Liver (tissue), 9 donors: Measurements from ENCODE around the gene HSD17B3. TPM values are rescaled to one million over a fixed set of nuclear protein-coding genes. Genes with fewer than 3 reads are reported as not detected.

Experiments
- DNase-seq: peaks from one replicate; pipeline ENCODE4 v3.0.0-alpha.2; 2017; ENCODE audit warnings: low spot score
- H3K27ac ChIP-seq, 2 donors: one replicate each; pipeline ENCODE4 v1.7.0; 2013; ENCODE audit warnings: inconsistent platforms in 2 of 2, low read length in 2 of 2, control low read depth in 1 of 2, low read depth in 1 of 2, mild to moderate bottlenecking in 1 of 2
- H3K27me3 ChIP-seq, 4 donors: one replicate each; pipeline versions ENCODE4 v1.6.1 to v1.7.0; 2013; ENCODE audit warnings: low read length in 3 of 4, inconsistent platforms in 1 of 4, mild to moderate bottlenecking in 1 of 4, moderate library complexity in 1 of 4; ENCODE audit not compliant: control insufficient read depth in 4 of 4, insufficient read depth in 4 of 4
- H3K36me3 ChIP-seq, 4 donors: one replicate each; pipeline versions ENCODE4 v1.6.1 to v1.7.0; 2013; ENCODE audit warnings: low read length in 3 of 4, mild to moderate bottlenecking in 3 of 4, low read depth in 1 of 4, moderate library complexity in 1 of 4; ENCODE audit not compliant: control insufficient read depth in 4 of 4, insufficient read depth in 3 of 4
- H3K4me1 ChIP-seq, 4 donors: one replicate each; pipeline versions ENCODE4 v1.6.1 to v1.7.0; 2013; ENCODE audit warnings: low read length in 3 of 4, mild to moderate bottlenecking in 3 of 4, moderate library complexity in 1 of 4; ENCODE audit not compliant: control insufficient read depth in 4 of 4, insufficient read depth in 4 of 4
- H3K4me3 ChIP-seq, 3 donors: one replicate each; pipeline versions ENCODE4 v1.6.1 to v1.7.0; 2013; ENCODE audit warnings: low read length in 3 of 3, control low read depth in 1 of 3, low read depth in 1 of 3, mild to moderate bottlenecking in 1 of 3
- H3K9ac ChIP-seq, 2 donors: one replicate each; pipeline ENCODE4 v1.7.0; 2013; ENCODE audit warnings: low read length in 2 of 2, mild to moderate bottlenecking in 2 of 2, moderate library complexity in 2 of 2, control low read depth in 1 of 2, low read depth in 1 of 2
- H3K9me3 ChIP-seq, 4 donors: one replicate each; pipeline versions ENCODE4 v1.6.1 to v1.7.0; 2013; ENCODE audit warnings: low read length in 3 of 4; ENCODE audit not compliant: control insufficient read depth in 4 of 4
- EGR1 ChIP-seq, 2 donors: IDR thresholded peaks; 2 replicates each; pipeline ENCODE4 v1.6.1; 2016 to 2018; ENCODE audit warnings: antibody characterized with exemption in 2 of 2, low read depth in 2 of 2
- FOXA2 ChIP-seq: IDR thresholded peaks from 2 replicates; pipeline ENCODE4 v1.6.1; 2016; ENCODE audit warnings: antibody characterized with exemption
- GABPA ChIP-seq, 2 donors: IDR thresholded peaks in 1 of 2; conservative IDR thresholded peaks in 1 of 2; 2 replicates each; pipeline ENCODE4 v1.6.1; 2016; ENCODE audit warnings: antibody characterized with exemption in 2 of 2, mild to moderate bottlenecking in 1 of 2, moderate library complexity in 1 of 2
- HNF4G ChIP-seq: IDR thresholded peaks from 2 replicates; pipeline ENCODE4 v1.6.1; 2016; ENCODE audit warnings: antibody characterized with exemption
- JUND ChIP-seq, 2 donors: IDR thresholded peaks; 2 replicates each; pipeline ENCODE4 v1.6.1; 2016; ENCODE audit warnings: antibody characterized with exemption in 2 of 2
- NR2F2 ChIP-seq: IDR thresholded peaks from 2 replicates; pipeline ENCODE4 v1.6.1; 2016; ENCODE audit warnings: antibody characterized with exemption
- RAD21 ChIP-seq, 2 donors: IDR thresholded peaks; 2 replicates each; pipeline ENCODE4 v1.6.1; 2016; ENCODE audit warnings: antibody characterized with exemption in 2 of 2, mild to moderate bottlenecking in 2 of 2
- RXRA ChIP-seq, 2 donors: IDR thresholded peaks; 2 replicates each; pipeline ENCODE4 v1.6.1; 2017 to 2018; ENCODE audit warnings: antibody characterized with exemption in 2 of 2, mild to moderate bottlenecking in 1 of 2
- SP1 ChIP-seq: IDR thresholded peaks from 2 replicates; pipeline ENCODE4 v1.6.1; 2018; ENCODE audit warnings: antibody characterized with exemption, mild to moderate bottlenecking
- TAF1 ChIP-seq: conservative IDR thresholded peaks from 2 replicates; pipeline ENCODE4 v1.6.1; 2016; ENCODE audit warnings: antibody characterized with exemption, mild to moderate bottlenecking
- YY1 ChIP-seq: IDR thresholded peaks from 2 replicates; pipeline ENCODE4 v1.6.1; 2016; ENCODE audit warnings: antibody characterized with exemption, mild to moderate bottlenecking
- WGBS: extraction: QIAGEN DNeasy Blood & Tissue Kit; methylation state at CpG from one replicate; pipeline ENCODE4 v1.1.7; 2013; 5-methylcytosine and 5-hydroxymethylcytosine counted together
- polyA plus RNA-seq, 2 donors: library from polyadenylated mRNA; stranded (reverse) in 1 of 2; unstranded in 1 of 2; fragments of 200-250 nt in 1 of 2; fragments of >200 nt in 1 of 2; fragmentation: Nextera tagmentation in 1 of 2; extraction: Ambion mirVana in 1 of 2; gene quantifications; one replicate each; pipeline versions ENCODE4 v1.2.1 to v1.2.3, GENCODE V29; 2013 to 2015
- total RNA-seq, 2 donors: library from RNA; depleted of rRNA; stranded (reverse); fragments of >200 nt; gene quantifications; one replicate each; pipeline ENCODE4 v1.2.3, GENCODE V29; 2014
- TF ChIP-seq, protein P1 (sequence below): IDR thresholded peaks from 2 replicates; pipeline ENCODE4 v1.6.1; 2016; ENCODE audit warnings: antibody characterized with exemption, mild to moderate bottlenecking
- TF ChIP-seq, protein P2 (sequence below): IDR thresholded peaks from 2 replicates; pipeline ENCODE4 v1.6.1; 2016; ENCODE audit warnings: antibody characterized with exemption
- TF ChIP-seq, protein P3 (sequence below): fragments of 150-350 bp; IDR thresholded peaks from 2 replicates; pipeline ENCODE4 v1.5.1; 2017; ENCODE audit warnings: improper control_type of control experiment, low read depth, low read length; ENCODE audit not compliant: missing input control
- TF ChIP-seq, protein P4 (sequence below): IDR thresholded peaks from 2 replicates; pipeline ENCODE4 v1.6.1; 2016; ENCODE audit warnings: antibody characterized with exemption
- TF ChIP-seq, protein P5 (sequence below): IDR thresholded peaks from 2 replicates; pipeline ENCODE4 v1.6.1; 2016; ENCODE audit warnings: antibody characterized with exemption
- donor health status: healthy.
- donor health status: healthy.
- donor health status: healthy.
- donor health status: healthy.
- donor health status: healthy.

Gene HSD17B3
- total and polyA plus RNA-seq, 4 donors = 0.75 to 1.6 (median 0.96) TPM

DNA sequence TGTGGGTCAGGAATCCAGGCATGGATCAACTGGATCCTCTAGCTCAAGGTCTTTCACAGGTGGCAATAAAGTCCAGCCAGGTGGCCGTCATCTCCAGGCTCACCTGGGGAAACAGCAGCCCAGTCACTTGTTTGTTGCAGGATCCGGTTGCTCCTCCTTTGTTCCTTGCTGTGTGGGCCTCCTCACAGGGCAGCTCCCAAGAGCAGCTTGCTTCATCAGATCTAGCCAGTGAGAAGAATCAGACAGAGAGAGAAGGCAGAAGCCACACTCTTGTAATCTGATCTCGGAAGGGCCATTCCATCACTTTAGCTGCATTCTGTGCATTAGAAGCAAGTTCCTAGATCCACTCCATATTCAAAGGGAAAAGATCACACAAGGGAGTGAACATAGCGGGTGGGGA is 3.2 kb upstream of the HSD17B3 start:
- Histone ChIP-seq H3K27me3 (no peaks in the 10 kb centered on the region), H3K4me3 (no peak overlapping the region), H3K36me3 (no peaks in the 10 kb centered on the region), H3K4me1 (no peaks in the 10 kb centered on the region), H3K9ac (no peak overlapping the region), H3K9me3 (no peaks in the 10 kb centered on the region), H3K27ac (no peak overlapping the region)
- no peak for TF ChIP-seq SP1
- no peak for TF ChIP-seq YY1
- no peak for TF ChIP-seq HNF4G
- TF ChIP-seq, protein P1, sequence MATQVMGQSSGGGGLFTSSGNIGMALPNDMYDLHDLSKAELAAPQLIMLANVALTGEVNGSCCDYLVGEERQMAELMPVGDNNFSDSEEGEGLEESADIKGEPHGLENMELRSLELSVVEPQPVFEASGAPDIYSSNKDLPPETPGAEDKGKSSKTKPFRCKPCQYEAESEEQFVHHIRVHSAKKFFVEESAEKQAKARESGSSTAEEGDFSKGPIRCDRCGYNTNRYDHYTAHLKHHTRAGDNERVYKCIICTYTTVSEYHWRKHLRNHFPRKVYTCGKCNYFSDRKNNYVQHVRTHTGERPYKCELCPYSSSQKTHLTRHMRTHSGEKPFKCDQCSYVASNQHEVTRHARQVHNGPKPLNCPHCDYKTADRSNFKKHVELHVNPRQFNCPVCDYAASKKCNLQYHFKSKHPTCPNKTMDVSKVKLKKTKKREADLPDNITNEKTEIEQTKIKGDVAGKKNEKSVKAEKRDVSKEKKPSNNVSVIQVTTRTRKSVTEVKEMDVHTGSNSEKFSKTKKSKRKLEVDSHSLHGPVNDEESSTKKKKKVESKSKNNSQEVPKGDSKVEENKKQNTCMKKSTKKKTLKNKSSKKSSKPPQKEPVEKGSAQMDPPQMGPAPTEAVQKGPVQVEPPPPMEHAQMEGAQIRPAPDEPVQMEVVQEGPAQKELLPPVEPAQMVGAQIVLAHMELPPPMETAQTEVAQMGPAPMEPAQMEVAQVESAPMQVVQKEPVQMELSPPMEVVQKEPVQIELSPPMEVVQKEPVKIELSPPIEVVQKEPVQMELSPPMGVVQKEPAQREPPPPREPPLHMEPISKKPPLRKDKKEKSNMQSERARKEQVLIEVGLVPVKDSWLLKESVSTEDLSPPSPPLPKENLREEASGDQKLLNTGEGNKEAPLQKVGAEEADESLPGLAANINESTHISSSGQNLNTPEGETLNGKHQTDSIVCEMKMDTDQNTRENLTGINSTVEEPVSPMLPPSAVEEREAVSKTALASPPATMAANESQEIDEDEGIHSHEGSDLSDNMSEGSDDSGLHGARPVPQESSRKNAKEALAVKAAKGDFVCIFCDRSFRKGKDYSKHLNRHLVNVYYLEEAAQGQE = no peak
- TF ChIP-seq, protein P2, sequence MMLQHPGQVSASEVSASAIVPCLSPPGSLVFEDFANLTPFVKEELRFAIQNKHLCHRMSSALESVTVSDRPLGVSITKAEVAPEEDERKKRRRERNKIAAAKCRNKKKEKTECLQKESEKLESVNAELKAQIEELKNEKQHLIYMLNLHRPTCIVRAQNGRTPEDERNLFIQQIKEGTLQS = no peak
- TF ChIP-seq, protein P3, sequence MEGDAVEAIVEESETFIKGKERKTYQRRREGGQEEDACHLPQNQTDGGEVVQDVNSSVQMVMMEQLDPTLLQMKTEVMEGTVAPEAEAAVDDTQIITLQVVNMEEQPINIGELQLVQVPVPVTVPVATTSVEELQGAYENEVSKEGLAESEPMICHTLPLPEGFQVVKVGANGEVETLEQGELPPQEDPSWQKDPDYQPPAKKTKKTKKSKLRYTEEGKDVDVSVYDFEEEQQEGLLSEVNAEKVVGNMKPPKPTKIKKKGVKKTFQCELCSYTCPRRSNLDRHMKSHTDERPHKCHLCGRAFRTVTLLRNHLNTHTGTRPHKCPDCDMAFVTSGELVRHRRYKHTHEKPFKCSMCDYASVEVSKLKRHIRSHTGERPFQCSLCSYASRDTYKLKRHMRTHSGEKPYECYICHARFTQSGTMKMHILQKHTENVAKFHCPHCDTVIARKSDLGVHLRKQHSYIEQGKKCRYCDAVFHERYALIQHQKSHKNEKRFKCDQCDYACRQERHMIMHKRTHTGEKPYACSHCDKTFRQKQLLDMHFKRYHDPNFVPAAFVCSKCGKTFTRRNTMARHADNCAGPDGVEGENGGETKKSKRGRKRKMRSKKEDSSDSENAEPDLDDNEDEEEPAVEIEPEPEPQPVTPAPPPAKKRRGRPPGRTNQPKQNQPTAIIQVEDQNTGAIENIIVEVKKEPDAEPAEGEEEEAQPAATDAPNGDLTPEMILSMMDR = no peak
- TF ChIP-seq, protein P4, sequence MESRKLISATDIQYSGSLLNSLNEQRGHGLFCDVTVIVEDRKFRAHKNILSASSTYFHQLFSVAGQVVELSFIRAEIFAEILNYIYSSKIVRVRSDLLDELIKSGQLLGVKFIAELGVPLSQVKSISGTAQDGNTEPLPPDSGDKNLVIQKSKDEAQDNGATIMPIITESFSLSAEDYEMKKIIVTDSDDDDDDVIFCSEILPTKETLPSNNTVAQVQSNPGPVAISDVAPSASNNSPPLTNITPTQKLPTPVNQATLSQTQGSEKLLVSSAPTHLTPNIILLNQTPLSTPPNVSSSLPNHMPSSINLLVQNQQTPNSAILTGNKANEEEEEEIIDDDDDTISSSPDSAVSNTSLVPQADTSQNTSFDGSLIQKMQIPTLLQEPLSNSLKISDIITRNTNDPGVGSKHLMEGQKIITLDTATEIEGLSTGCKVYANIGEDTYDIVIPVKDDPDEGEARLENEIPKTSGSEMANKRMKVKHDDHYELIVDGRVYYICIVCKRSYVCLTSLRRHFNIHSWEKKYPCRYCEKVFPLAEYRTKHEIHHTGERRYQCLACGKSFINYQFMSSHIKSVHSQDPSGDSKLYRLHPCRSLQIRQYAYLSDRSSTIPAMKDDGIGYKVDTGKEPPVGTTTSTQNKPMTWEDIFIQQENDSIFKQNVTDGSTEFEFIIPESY = no peak
- no peak for TF ChIP-seq RAD21 (IDR thresholded peaks at IDR 0.05)
- no peak for TF ChIP-seq FOXA2
- TF ChIP-seq GABPA (IDR thresholded peaks at IDR 0.05 in 1 of 2, conservative IDR thresholded peaks at IDR 0.05 in 1 of 2) = no peak
- TF ChIP-seq, protein P5, sequence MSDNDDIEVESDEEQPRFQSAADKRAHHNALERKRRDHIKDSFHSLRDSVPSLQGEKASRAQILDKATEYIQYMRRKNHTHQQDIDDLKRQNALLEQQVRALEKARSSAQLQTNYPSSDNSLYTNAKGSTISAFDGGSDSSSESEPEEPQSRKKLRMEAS = no peak
- TF ChIP-seq JUND (IDR thresholded peaks at IDR 0.05) = no peak
- no peak for TF ChIP-seq NR2F2
- no peak for TF ChIP-seq EGR1 (IDR thresholded peaks at IDR 0.05; ENCODE audit: low read depth in 2 of 2)
- no peak for DNase-seq
- WGBS = 86% methylated on average over 4 of the region's 4 CpGs

DNA sequence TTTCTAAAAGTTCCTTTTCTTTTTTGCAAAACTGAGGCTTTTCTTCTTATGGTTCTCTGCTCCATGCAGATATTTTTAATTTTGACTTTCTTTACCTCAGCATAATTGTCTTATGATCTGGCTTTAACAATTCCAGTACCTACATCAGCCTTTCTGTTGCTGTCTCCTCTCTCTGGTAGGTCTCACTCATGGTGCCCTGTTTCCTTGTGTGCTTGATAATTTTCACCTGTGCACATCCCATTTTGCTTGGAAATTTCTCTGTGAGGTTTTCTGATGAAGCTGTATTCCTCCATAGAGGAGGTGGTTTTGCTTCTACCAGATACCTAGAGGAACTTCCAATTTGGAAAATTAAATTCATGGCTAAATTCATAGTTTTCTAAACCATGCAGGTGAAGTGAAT is 2.3 kb upstream of the HSD17B3 start:
- H3K4me1 ChIP-seq = no peaks in the 10 kb centered on the region
- no peak overlapping the region for H3K4me3 ChIP-seq
- no peak for DNase-seq
- H3K9me3 ChIP-seq = no peaks in the 10 kb centered on the region
- no peaks in the 10 kb centered on the region for H3K36me3 ChIP-seq
- no peak overlapping the region for H3K27ac ChIP-seq
- H3K9ac ChIP-seq = no peak overlapping the region
- H3K27me3 ChIP-seq = no peaks in the 10 kb centered on the region
- no peak for TF ChIP-seq NR2F2
- no peak for TF ChIP-seq GABPA (IDR thresholded peaks at IDR 0.05 in 1 of 2, conservative IDR thresholded peaks at IDR 0.05 in 1 of 2)
- no peak for TF ChIP-seq RXRA (IDR thresholded peaks at IDR 0.05)
- TF ChIP-seq, protein P3 = no peak
- TF ChIP-seq, protein P1 = no peak
- TF ChIP-seq JUND (IDR thresholded peaks at IDR 0.05) = no peak
- TF ChIP-seq FOXA2 = no peak
- no peak for TF ChIP-seq TAF1
- TF ChIP-seq, protein P5 = no peak
- TF ChIP-seq HNF4G = no peak
